Right cardiac atrium (tissue), 5 donors: Measurements from ENCODE around the gene ADGRB2. TPM values are rescaled to one million over a fixed set of nuclear protein-coding genes. Genes with fewer than 3 reads are reported as not detected.
A peak's percentile ranks its signal among the peaks of the same experiment; 100 is the strongest.

Source experiments
- ATAC-seq, 2 donors: fragments of 200-7000 bp; cut with Tn5 transposase; one replicate each; pipeline versions ENCODE4 v1.8.0 to v1.9.1; 2020; ENCODE audit warnings: moderate library complexity in 2 of 2, mild to moderate bottlenecking in 1 of 2
- DNase-seq, 3 donors: peaks; one replicate each; pipeline ENCODE4 v3.0.0-alpha.2; 2020
- H3K27ac ChIP-seq: one replicate; pipeline ENCODE4 v1.5.1; 2013; ENCODE audit warnings: mild to moderate bottlenecking, low read length, control low read depth, moderate library complexity
- H3K27me3 ChIP-seq: one replicate; pipeline ENCODE4 v1.6.1; 2013; ENCODE audit not compliant: control insufficient read depth, insufficient read depth
- H3K4me1 ChIP-seq: one replicate; pipeline ENCODE4 v1.6.1; 2013; ENCODE audit warnings: low read length; ENCODE audit not compliant: control insufficient read depth, insufficient read depth
- H3K4me3 ChIP-seq: one replicate; pipeline ENCODE4 v1.5.1; 2013; ENCODE audit warnings: low read length, control low read depth
- H3K9me3 ChIP-seq: one replicate; pipeline ENCODE4 v1.6.1; 2013; ENCODE audit warnings: low read length; ENCODE audit not compliant: control insufficient read depth
- WGBS: extraction: QIAGEN DNeasy Blood & Tissue Kit; methylation state at CpG from one replicate; pipeline ENCODE4 v1.1.7; 2013; 5-methylcytosine and 5-hydroxymethylcytosine counted together
- intact Hi-C, 4 donors: fragments of 100-400 bp; cut with DNase I; formaldehyde crosslinking; loops; one replicate each; pipeline versions ENCODE4 v1.11.0 to v1.14.0; 2022 to 2023
- polyA plus RNA-seq: library from polyadenylated mRNA; stranded (reverse); fragments of 200-250 nt; gene quantifications from one replicate; pipeline ENCODE4 v1.2.3, GENCODE V29; 2013
- total RNA-seq, 4 donors: library from RNA; stranded (reverse); fragmentation: NEBNext Ultra II Directional; extraction: Animal tissue kit (Norgen Biotek cat#: 25700); gene quantifications; one replicate each; pipeline ENCODE4 v1.2.1, GENCODE V29; 2021
- donor health status: healthy with polysubstance abuse.
- donor health status: DM: no; HTN: yes; CAD: no.
- donor health status: DM: no; HTN: no; CAD: no.
- donor health status: DM: no; HTN: yes; CAD: no; lungs with severe emphysema.
- donor health status: DM: yes; HTN: yes; CAD: no.

The ADGRB2 gene
- total and polyA plus RNA-seq, 5 donors, result 11.8 to 18.2 (median 13.8) TPM

DNA sequence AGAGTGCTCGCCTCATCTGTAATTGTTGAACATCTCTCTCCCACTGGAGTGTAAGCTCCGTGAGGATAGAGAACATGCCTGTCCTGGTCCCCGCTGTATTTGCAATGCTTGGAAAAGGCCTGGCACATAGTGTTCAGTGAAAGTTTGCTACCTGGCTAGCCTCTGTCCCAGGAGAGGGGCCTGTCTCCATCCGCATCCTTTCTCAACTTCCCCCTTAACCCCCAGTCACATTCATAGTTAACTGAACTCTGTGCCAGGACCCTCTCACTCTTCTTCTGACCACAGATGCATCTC lies 36.5 kb upstream of the ADGRB2 start:
- intact Hi-C loops, result no loop called here
- no peaks in the 10 kb centered on the region for H3K27me3 ChIP-seq
- no peaks in the 10 kb centered on the region for H3K9me3 ChIP-seq
- DNase-seq (no peak), ATAC-seq (no peak)
- 96% methylated on average over 4 of the region's 4 CpGs for WGBS
- H3K4me1 ChIP-seq, result no peaks in the 10 kb centered on the region
- no peak overlapping the region for H3K27ac ChIP-seq
- H3K4me3 ChIP-seq, result no peak overlapping the region

DNA sequence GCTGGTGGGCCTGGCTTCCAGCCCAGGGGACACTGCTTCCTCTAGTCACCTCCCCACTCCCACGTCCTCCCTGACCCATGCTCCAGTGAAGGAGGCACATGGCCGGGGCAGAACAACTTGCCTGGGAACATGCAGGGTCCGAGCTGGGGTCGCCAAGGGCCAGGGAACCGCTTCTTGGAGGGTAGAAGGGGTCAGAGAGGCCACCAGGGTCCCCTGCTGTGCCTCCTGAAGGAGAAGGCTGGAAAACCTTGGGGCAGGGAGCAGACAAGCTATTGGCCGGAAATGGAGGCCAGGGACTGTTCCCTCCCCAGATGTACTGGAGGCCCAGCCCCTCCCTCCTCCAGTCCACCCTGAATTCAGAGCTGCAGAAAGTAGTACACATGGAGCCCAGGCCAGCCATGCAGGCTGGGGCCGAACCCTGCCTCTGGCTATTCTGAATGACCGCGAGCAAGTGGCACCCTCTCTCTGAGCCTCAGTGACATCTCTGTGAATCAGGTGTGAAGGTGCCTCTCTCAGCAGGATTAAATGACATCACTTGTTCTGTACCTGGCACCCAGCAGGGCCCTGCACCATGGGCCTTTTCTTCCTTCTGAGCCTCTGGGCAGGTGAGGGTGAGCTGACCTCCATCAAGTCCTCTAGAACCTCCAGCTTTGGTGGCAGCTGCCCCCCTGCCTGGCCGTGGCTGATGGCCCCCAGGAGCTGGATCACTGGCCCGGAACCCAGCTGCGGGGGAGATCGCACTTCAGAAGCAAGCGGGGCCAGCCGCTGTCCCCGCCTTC lies 35.9 kb upstream of the ADGRB2 start:
- no peak for DNase-seq
- Histone ChIP-seq H3K27me3 (no peaks in the 10 kb centered on the region), H3K4me3 (no peak overlapping the region), H3K27ac (no peak overlapping the region), H3K9me3 (no peaks in the 10 kb centered on the region), H3K4me1 (no peaks in the 10 kb centered on the region)
- WGBS, result 82% methylated on average over 16 of the region's 16 CpGs
- no peak for ATAC-seq
- intact Hi-C loops, result loop anchor here in 2 of 4 donors (10.0 kb wide), 1 partner anchor 235 kb away; no protein-coding TSS in a partner anchor

DNA sequence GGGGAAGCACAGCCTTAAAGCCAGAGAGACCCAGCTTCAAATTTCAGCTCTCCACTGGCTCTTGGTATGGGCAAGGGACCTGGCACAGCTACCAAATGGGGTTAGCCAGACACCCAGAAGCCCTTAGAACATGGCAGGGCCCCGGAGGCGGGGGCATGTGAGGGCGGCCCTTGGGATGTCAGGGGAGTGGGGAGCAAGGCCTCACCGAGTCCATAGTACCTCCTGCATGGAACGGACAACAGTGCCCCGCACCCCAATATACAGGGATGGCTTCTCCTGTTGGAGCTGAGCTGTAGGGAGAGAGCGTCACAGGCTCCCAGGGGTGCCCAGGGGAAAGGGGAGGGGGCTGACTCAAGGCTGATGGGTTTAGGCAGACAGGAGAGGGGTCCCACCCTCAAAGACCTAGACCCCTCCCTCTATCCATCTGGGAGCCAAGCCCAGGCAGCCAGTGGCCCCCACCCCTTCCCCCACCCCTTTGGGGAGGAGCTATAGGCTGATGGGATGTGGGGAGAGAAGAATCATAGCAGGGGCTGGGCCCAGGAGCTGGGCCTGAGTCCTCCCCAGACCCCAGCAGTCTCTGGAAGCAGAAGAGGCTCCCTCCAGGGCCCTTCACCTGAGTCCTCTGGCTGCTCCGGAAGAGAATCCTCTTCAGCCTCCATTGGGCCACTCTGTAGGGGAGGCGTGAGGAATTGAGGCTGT lies 35.2 kb upstream of the ADGRB2 start:
- ATAC-seq (no peak), DNase-seq (no peak)
- Histone ChIP-seq H3K27me3 (no peaks in the 10 kb centered on the region), H3K9me3 (no peaks in the 10 kb centered on the region), H3K27ac (no peak overlapping the region), H3K4me1 (no peaks in the 10 kb centered on the region), H3K4me3 (no peak overlapping the region)
- 86% methylated on average over 9 of the region's 9 CpGs for WGBS
- intact Hi-C loops, result loop anchor here in 2 of 4 donors (10.0 kb wide), 1 partner anchor 235 kb away; no protein-coding TSS in a partner anchor

DNA sequence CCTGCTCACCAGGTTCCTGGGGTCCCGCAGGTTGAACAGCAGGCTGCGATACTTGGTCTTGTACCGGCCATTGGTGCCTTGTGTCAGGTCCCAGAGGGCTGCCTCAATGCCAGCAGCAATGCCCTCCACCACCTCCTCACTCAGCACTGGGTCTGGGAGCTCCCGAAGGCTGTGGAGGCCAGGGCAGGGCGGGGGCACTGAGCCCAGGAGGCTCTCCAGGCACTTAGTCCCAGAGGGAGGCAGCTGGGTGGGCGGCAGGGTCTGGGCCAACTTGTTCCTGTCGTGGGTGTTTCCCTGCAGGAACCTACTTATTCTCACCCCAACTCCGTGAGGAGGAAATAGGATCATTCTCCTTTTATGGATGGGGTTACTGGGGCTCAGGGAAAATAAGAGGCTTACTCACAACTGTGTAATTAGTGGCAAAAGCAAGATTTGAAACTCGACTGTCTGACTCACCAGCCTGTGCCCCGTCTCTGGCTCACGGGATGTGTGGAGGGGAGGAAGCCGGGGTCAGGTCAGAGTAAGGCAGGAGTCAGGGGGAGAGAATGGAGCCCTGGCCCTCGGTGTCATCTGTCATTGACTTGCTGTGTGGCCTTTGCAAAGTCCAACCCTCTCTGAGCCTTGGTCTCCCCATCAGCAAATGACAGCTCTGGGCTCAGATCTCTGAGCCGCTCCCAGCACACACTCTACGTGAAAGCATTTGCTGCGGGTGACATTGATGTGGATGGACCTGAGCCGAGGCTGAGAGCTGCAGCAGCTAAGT lies 34.5 kb upstream of the ADGRB2 start:
- no peak for DNase-seq
- Histone ChIP-seq H3K4me3 (no peak overlapping the region), H3K4me1 (no peaks in the 10 kb centered on the region), H3K9me3 (no peaks in the 10 kb centered on the region), H3K27me3 (no peaks in the 10 kb centered on the region), H3K27ac (no peak overlapping the region)
- WGBS, result 60% methylated on average over 17 of the region's 17 CpGs
- intact Hi-C loops, result loop anchor here in 2 of 4 donors (10.0 kb wide), 1 partner anchor 234 kb away; no protein-coding TSS in a partner anchor
- ATAC-seq, result peak in 1 of 2 donors; percentile 12

DNA sequence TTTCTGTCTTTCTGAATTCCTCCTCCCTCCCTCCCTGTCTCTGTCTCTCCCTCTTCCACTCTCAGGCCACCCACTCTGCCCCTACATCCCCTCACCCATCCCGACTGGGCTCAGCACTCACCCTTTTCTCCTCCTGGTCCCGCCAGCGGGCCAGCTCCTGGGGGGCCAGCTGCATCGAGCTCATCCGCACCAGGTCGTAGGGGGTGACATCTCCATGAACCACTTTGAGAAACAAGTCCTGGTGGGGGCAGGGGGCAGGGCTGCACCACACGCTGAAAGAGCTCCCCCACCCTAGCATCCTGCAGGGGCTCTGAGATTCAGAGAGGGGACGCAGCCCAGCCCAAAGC lies 33.9 kb upstream of the ADGRB2 start:
- DNase-seq (no peak), ATAC-seq (no peak)
- no peaks in the 10 kb centered on the region for H3K4me1 ChIP-seq
- H3K27ac ChIP-seq, result no peak overlapping the region
- H3K27me3 ChIP-seq, result no peaks in the 10 kb centered on the region
- 72% methylated on average over 8 of the region's 8 CpGs for WGBS
- intact Hi-C loops, result loop anchor here in 2 of 4 donors (10.0 kb wide), 1 partner anchor 233 kb away; no protein-coding TSS in a partner anchor
- no peaks in the 10 kb centered on the region for H3K9me3 ChIP-seq
- no peak overlapping the region for H3K4me3 ChIP-seq

DNA sequence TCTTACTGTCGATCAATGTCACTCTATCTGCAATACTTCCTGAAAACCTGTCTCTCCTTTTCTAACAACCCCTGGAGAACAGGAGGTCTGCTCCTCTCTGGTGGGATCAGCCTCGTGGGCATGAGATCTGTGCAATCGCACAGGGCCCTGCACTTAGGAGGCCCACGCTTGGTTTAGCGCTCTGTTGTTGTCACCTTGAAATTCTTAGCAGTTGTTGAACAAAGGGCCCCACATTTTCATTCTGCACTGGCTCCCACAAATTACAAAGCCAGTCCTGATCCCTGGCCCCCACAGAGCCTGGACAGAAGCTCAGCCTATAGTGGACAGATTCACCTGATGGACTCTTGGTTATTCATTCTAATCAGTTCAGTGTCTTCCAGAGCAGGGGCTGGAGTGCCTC lies 33.1 kb upstream of the ADGRB2 start:
- Histone ChIP-seq H3K27ac (no peak overlapping the region), H3K4me1 (no peaks in the 10 kb centered on the region), H3K27me3 (no peaks in the 10 kb centered on the region), H3K9me3 (no peaks in the 10 kb centered on the region), H3K4me3 (no peak overlapping the region)
- no peak for ATAC-seq
- intact Hi-C loops, result loop anchor here in 2 of 4 donors (10.0 kb wide), 1 partner anchor 232 kb away; no protein-coding TSS in a partner anchor
- no peak for DNase-seq
- 84% methylated on average over 5 of the region's 5 CpGs for WGBS

DNA sequence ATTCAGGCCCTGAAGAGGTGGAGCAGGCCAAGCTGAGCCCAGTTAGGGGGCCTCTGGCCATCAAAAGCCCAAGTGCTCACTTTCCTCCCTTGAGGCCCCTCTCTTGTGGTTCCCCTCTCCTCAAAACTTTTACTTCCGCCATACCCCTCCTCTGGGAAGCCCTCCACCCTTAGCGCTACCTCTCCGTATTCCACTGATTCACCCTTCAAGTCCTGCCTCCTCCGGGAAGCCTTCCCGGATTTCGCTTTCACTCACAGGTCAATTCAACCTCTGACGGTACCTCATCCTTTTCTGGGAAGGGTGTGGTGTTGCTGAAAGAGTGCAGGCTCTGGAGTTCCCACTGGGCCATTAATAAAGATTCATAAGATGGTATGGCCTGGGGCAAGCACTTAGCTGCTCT lies 32.6 kb upstream of the ADGRB2 start:
- DNase-seq (no peak), ATAC-seq (no peak)
- Histone ChIP-seq H3K27me3 (no peaks in the 10 kb centered on the region), H3K9me3 (no peaks in the 10 kb centered on the region), H3K27ac (no peak overlapping the region), H3K4me3 (no peak overlapping the region), H3K4me1 (no peaks in the 10 kb centered on the region)
- WGBS, result 90% methylated on average over 7 of the region's 7 CpGs
- intact Hi-C loops, result loop anchor here in 2 of 4 donors (10.0 kb wide), 1 partner anchor 232 kb away; no protein-coding TSS in a partner anchor

DNA sequence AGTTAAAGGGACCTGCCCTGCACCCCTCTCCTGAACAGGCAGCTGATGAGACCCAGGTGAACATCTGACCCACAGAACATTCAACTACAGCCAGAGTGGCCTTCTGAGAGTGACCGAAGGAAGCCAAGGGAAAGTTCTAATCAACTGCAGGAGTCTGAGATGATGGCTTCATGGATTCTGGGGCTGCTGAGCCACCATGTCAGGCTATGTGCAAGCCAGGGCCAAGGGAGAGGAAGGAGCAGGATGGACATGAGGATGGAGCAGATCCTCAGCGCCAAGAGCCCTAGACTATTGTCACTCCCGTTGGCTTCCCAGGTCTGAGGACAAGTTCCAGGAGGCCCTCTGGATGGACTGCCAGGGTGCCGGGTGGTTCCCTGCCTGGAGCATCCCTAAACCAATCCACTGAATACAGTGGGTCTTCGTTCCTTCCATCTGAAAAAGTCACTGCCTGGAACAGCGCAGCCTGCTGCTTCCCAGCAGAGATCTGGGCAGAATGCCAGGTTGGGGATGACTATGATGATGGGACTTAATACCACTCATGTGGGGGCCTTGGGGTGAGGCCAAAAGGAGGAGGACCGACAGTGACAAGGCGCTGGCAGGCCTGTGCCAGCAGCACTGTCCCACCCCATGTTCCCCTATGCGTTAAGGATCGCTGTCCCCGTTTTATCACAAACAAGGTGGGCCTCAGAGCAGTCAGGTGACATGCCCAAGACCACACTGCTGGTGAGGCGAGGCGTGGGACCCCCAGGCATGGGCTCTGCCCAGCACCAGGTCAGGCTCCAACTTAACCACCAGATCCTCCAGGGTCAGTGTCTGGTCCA lies 31.9 kb upstream of the ADGRB2 start:
- DNase-seq (no peak), ATAC-seq (peak in 1 of 2 donors; percentile 22)
- intact Hi-C loops, result loop anchor here in 2 of 4 donors (10.0 kb wide), 1 partner anchor 231 kb away; no protein-coding TSS in a partner anchor
- WGBS, result 52% methylated on average over 13 of the region's 13 CpGs
- no peaks in the 10 kb centered on the region for H3K4me1 ChIP-seq
- H3K9me3 ChIP-seq, result no peaks in the 10 kb centered on the region
- H3K4me3 ChIP-seq, result no peak overlapping the region
- no peaks in the 10 kb centered on the region for H3K27me3 ChIP-seq
- no peak overlapping the region for H3K27ac ChIP-seq

DNA sequence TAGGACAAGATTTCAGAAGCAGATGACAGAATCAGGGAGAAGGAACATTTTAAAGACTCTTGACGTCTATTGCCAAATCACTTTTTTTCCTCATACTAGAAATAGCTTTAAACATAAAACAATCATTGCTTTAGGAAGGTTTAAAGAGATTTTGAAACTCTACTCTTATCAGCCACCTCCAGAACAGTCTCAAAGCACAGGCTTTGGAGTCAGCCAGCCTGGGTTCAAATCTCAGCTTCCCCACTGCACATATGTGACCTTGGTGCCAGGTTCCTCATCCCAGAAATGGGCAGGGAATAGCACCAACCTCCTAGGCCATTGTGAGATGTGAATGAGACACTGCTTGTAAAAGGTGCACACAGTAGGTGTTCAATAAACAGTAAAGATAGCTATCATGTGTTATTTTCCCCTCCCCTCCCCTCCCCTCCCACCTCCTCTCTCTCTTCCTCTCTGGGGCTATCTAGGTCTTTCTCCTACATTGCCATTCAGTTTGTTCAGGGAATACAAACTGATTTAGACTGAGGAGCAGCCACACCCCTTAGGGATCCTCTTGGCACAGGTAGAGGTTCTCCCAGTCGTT lies 31.0 kb upstream of the ADGRB2 start:
- 62% methylated on average over 2 of the region's 2 CpGs for whole genome bisulfite sequencing
- intact Hi-C loops, result loop anchor here in 2 of 4 donors (10.0 kb wide), 1 partner anchor 230 kb away; no protein-coding TSS in a partner anchor
- no peak for ATAC-seq
- no peak overlapping the region for H3K4me3 ChIP-seq
- H3K27me3 ChIP-seq, result no peaks in the 10 kb centered on the region
- H3K4me1 ChIP-seq, result no peaks in the 10 kb centered on the region
- no peaks in the 10 kb centered on the region for H3K9me3 ChIP-seq
- no peak for DNase-seq
- H3K27ac ChIP-seq, result no peak overlapping the region
